ENCODE data around the gene ZBTB17.
A peak's percentile ranks its signal among the peaks of the same experiment; 100 is the strongest.
"Not testable (repeated sequence)": the region's sequence is repeated elsewhere in the genome, so short reads cannot be mapped to it uniquely, and the experiment has no call there.

ZBTB17 gene

GRCh38 chr1:15988856-15989736 is 13.2 kb upstream of the ZBTB17 start:
- no peak for DNase-seq (ENCODE audit: low read depth in 2 of 2, low spot score in 1 of 2)

- no peak for DNase-seq (ENCODE audit: low read depth in 2 of 2, low spot score in 1 of 2)
Observed at GRCh38 chr1:15985611-15986297, 9.9 kb upstream of the ZBTB17 start.

- DNase-seq (ENCODE audit: low read depth in 2 of 2, low spot score in 1 of 2), result no peak
Observed at GRCh38 chr1:15983275-15983674, 7.4 kb upstream of the ZBTB17 start.

- no peak for DNase-seq (ENCODE audit: low read depth in 2 of 2, low spot score in 1 of 2)
Observed at GRCh38 chr1:15981679-15982078, 5.8 kb upstream of the ZBTB17 start.

- not testable (repeated sequence) for DNase-seq (ENCODE audit: low read depth in 2 of 2, low spot score in 1 of 2)
Observed at GRCh38 chr1:15977947-15978346, 2.0 kb upstream of the ZBTB17 start.

GRCh38 chr1:15975358-15975804 is 520 bp downstream of the ZBTB17 start:
- peak; percentile 33 to 47 for DNase-seq (ENCODE audit: low read depth in 2 of 2, low spot score in 1 of 2)

- DNase-seq (ENCODE audit: low read depth in 2 of 2, low spot score in 1 of 2), result no peak
Observed at GRCh38 chr1:15974855-15975254, 1.0 kb downstream of the ZBTB17 start.

GRCh38 chr1:15973772-15974171 is 2.1 kb downstream of the ZBTB17 start:
- no peak for DNase-seq (ENCODE audit: low read depth in 2 of 2, low spot score in 1 of 2)

GRCh38 chr1:15972409-15972808 is 3.5 kb downstream of the ZBTB17 start:
- DNase-seq (ENCODE audit: low read depth in 2 of 2, low spot score in 1 of 2), result no peak

GRCh38 chr1:15970911-15971310 is 5.0 kb downstream of the ZBTB17 start:
- DNase-seq (ENCODE audit: low read depth in 2 of 2, low spot score in 1 of 2), result no peak

DNA sequence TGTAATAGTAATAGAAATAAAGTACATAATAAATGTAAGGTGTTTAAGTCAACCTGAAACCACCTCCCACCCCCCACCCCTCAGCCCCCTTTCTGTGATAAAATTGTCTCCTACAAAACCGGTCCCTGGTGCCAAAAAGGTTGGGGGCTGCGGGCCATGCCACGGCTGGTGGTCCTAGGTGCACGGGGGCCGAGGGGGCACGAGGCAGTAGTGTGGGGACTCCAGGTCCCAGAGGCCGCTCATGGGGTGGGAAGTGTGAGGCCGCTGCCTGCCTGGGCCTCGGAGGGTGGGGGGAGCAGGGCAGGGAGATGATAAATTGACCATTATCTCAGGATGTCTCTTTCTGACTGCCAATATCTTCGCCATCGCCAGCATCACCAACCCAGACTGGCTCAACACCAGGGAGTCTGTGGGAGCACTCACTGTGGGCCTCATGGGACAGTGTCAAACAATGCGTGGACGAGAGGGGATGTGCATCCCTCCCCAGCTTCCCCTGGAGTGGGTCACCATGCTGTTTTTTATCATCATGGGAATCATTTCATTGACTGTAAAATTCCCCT is 6.5 kb downstream of the ZBTB17 start:
- no peak for DNase-seq (ENCODE audit: low read depth in 2 of 2, low spot score in 1 of 2)

GRCh38 chr1:15968172-15968571 is 7.7 kb downstream of the ZBTB17 start:
- DNase-seq (ENCODE audit: low read depth in 2 of 2, low spot score in 1 of 2), result no peak

DNA sequence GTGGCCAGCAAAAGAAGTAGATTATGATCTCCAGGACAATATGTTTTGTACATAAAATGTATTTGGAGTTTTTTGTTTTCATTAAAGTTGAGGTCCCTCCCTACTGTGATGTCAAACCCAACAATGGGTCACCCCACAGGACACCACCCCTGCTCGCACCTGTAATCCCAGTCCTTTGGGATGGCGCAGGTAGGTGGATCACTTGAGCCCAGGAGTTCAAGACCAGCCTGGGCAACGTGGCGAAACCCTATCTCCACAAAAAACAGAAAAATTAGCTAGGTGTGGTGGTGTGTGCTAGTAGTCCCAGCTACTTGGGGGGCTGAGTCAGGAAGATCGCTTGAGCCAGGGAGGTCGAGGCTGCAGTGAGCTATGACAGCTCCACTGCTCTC is 9.0 kb downstream of the ZBTB17 start:
- DNase-seq (ENCODE audit: low read depth in 2 of 2, low spot score in 1 of 2), result no peak

DNA sequence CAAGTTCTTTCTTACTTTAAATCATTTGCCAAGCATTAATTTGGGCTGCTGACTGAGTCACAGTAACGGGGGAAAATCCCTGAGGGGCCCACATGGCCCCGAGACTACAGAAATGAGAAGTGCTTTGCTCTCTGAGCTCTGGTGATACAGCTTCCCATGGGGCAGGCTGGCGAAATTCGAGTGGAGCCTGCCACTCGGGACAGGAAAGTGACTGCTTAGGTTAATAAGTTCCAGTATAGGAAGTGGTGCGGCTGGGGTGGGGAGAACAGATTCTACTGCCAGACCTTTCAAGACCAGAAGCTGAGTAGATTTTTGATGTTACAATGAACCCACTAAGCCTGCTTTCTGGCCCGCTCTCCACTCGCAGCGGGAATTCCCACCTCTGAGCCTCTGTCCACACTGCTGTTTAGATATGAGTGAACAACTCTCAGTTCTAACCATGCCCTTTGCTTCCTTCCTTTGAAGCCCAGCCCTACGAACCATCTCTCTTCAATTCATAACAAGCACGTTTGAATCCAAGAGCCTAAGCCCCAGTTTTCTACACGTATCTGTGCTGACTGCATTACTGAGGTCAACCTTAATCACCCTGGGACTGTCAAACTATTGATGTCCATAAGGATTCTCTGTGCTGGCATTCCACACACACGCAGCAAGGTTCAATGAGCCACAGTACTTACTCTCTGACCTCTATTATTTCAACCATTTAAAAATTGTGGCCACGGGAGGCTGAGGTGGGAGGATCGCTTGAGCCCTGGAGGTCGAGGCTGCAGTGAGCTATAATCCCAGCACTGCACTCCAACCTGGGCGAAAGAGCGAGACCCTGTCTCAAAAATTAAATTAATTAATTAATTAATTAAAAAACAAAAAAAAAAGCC is 9.6 kb downstream of the ZBTB17 start:
- DNase-seq (ENCODE audit: low read depth in 2 of 2, low spot score in 1 of 2), result peak in 1 of 2 donors; percentile 16

DNA sequence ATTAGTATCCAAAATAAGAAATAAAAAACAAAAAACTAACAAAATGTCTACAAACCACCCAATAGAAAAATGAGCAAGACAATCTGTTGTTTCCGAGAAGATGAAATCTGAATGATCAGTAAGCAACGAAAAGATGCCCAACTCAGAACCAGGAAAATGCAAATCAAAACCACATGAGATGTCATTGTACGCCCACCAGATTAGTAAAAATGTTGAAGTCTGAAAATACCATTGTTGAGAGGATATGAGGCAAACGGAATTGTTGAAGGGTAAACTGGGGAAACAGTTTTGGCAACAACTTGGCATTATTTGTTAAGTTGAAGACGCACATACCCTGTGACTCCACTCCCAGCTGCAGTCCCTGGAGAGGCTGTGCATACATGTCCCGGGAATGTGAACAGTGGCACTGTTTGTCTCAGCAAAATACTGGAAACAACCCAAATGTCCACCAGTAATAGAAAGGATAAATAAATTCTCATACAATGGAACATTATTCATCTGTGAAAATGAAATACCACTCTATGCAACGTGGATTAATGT is 10.6 kb downstream of the ZBTB17 start:
- no peak for DNase-seq (ENCODE audit: low read depth in 2 of 2, low spot score in 1 of 2)

DNA sequence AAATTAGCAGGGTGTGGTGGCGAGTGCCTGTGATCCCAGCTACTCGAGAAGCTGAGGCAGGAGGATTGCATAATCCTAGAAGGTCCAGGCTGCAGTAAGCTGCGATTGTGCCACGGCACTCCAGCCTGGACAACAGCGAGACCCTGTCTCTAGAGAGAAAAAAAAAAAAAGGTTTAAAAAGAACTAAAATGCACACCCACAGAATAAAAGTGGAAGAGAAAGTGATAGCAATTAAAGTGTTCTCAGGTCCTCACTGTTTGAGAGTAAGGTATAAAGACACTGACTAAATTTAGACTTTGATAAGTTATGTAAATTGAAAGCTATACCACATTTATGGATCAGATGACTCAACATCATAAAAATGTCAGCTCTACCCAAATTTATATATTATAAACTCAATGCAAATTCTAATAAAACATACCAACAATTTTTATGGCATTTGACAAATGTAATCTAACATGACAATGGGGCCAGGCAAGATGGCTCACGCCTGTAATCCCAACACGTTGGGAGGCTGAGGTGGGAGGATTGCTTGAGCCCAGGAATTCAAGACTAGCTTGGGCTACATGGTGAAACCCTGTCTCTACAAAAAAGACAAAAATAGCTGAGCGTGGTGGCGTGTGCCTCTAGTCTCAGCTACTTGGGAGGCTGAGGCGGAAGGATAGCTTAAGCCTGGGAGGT is 11.8 kb downstream of the ZBTB17 start:
- no peak for DNase-seq (ENCODE audit: low read depth in 2 of 2, low spot score in 1 of 2)

DNA sequence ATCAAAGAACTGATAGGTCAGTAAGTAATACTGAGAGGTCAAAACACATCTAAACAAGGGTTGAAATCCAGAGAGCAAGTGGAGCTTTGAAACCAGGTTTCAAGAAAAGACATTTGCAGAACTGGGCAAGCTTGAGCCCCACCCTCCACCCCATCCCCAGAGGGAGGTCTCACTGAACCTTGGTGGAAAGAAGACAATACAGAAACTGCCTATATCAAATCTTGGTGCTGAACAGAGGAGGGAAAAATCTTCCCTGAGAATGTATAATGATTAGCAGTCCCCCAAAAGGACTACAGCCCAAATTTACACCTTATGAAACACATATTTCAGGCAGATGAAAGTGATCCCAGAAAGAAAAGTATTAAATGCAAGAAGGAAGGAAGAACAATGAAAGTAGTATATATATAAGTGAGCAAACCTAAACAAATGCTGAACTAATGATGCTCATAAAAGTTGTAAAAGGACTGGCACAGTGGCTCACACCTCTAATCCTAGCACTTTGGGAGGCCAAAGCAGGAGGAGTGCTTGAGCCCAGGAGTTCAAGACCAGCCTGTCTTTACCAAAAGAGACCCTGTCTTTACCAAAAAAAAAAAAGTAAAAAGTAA is 12.4 kb downstream of the ZBTB17 start:
- DNase-seq (ENCODE audit: low read depth in 2 of 2, low spot score in 1 of 2), result no peak

DNA sequence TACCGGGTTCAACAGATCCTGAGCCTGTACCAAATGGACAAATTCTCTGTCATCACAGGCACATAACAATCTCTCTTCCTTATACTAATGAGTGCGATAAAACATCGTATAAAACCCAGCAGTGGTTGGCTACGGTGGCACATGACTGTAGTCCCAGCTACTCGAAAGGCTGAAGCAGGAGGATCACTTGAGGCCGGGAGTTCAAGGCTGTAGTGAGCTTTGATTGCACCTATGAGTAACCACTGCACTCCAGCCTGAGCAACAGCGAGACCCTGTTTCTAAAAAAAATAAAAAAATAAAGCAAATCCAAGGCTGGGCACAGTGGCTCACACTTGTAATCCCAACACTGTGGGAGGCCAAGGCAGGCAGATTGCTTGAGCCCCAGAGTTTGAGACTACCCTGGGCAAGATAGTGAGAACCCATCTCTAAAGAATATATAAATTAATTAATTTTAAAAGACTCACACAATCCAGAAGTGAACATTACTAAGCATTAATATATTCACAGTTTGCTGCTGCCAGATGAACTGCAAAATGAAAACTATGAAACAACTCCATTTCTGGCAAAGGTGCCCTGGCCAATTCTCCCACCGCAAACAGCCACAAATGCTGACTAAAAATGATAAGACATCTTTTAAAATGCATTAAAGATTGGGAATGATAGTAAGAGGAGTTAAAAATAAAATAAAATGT is 13.1 kb downstream of the ZBTB17 start:
- no peak for DNase-seq (ENCODE audit: low read depth in 2 of 2, low spot score in 1 of 2)

DNA sequence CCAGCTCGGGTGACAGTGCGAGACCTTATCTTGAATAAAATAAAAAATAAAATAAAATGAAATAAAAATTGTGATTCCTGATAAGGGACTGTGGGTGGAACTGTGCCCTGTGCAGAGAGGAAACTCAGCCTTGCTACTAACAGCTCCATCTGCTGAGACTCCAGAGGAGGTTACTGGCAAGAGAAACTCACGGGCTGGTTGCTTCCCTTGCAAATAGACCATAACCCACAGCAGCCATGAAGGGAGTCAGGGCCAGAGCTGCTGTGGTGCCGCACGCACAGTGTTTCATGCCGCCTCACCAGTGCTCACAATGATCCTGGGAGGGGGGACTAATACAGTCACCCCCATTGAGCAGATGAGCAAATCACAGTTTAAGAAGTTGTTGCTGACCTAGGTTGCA is 13.7 kb downstream of the ZBTB17 start:
- no peak for DNase-seq (ENCODE audit: low read depth in 2 of 2, low spot score in 1 of 2)

Data from stimulated activated CD8-positive, alpha-beta memory T cell treated with anti-CD3 and anti-CD28 coated beads, Interleukin-4, amount 100 ng/mL, for 1 hour (primary cell).